PC-3 (cell line): ENCODE measurements around the gene C9orf72. TPM values are rescaled to one million over a fixed set of nuclear protein-coding genes. Genes with fewer than 3 reads are reported as not detected.

Experiments used
- ATAC-seq: fragments of 200-7000 bp; cut with Tn5 transposase; 2 replicates; pipeline ENCODE4 v1.9.1; 2020; ENCODE audit warnings: mild to moderate bottlenecking, moderate library complexity
- BruUV-seq: library from RNA; stranded (reverse); fragments of 400-500 nt; replicated peaks from 2 replicates; lab custom pipeline; 2021; lab: Mats Ljungman, UMichigan
- CTCF ChIA-PET: fragments of 300-600 bp; sonication (Branson Sonifier 250); formaldehyde crosslinking; loops from one replicate; lab custom pipeline; 2022; ENCODE audit warnings: antibody characterized with exemption; lab: Charles Lee
- POLR2A ChIA-PET: fragments of 300-600 bp; sonication (Branson Sonifier 250); formaldehyde crosslinking; loops from one replicate; lab custom pipeline; 2022; ENCODE audit warnings: antibody characterized with exemption; ENCODE audit not compliant: unreplicated experiment; lab: Charles Lee
- DNase-seq: peaks from one replicate; pipeline ENCODE4 v3.0.0-alpha.2; 2015
- H2AFZ ChIP-seq: fragments of 300-600 bp; sonication (generic); 2 replicates; pipeline ENCODE4 v1.6.0; 2016; ENCODE audit warnings: antibody characterized with exemption, low read length
- H3F3A ChIP-seq: fragments of 300-600 bp; sonication (generic); one replicate; pipeline ENCODE4 v1.6.0; 2017; ENCODE audit warnings: antibody characterized with exemption, low read length, control low read depth, mild to moderate bottlenecking; ENCODE audit not compliant: unreplicated experiment
- H3K27ac ChIP-seq: fragments of 300-600 bp; sonication (generic); 2 replicates; pipeline ENCODE4 v1.5.1; 2016; ENCODE audit warnings: mild to moderate bottlenecking, low read length
- H3K27me3 ChIP-seq: fragments of 300-600 bp; sonication (generic); 2 replicates; pipeline ENCODE4 v1.6.1; 2016; ENCODE audit warnings: low read length, mixed read lengths
- H3K36me3 ChIP-seq: fragments of 300-600 bp; sonication (generic); 2 replicates; pipeline ENCODE4 v1.6.1; 2016; ENCODE audit warnings: low read depth, mixed run types, low read length, mixed read lengths
- H3K4me1 ChIP-seq: fragments of 300-600 bp; sonication (generic); 2 replicates; pipeline ENCODE4 v1.5.1; 2016; ENCODE audit warnings: low read length; ENCODE audit not compliant: insufficient read depth
- H3K4me2 ChIP-seq: fragments of 300-600 bp; sonication (generic); 2 replicates; pipeline ENCODE4 v1.6.0; 2016; ENCODE audit warnings: low read length
- H3K4me3 ChIP-seq: fragments of 300-600 bp; sonication (generic); 2 replicates; pipeline ENCODE4 v1.5.1; 2016; ENCODE audit warnings: mild to moderate bottlenecking, low read length, mixed read lengths
- H3K79me2 ChIP-seq: fragments of 300-600 bp; sonication (generic); 2 replicates; pipeline ENCODE4 v1.6.1; 2017; ENCODE audit warnings: low read length, mixed read lengths
- H3K9ac ChIP-seq: fragments of 300-600 bp; sonication (generic); 2 replicates; pipeline ENCODE4 v1.6.0; 2016; ENCODE audit warnings: mild to moderate bottlenecking, low read length
- H3K9me2 ChIP-seq: fragments of 300-600 bp; sonication (generic); replicated peaks from 2 replicates; pipeline ENCODE4 v1.6.1; 2016; ENCODE audit warnings: mixed run types, low read length, mixed read lengths
- H3K9me3 ChIP-seq: fragments of 300-600 bp; sonication (generic); 2 replicates; pipeline ENCODE4 v1.6.1; 2016; ENCODE audit warnings: low read length, mixed read lengths
- H4K20me1 ChIP-seq: fragments of 300-600 bp; sonication (generic); 2 replicates; pipeline ENCODE4 v1.6.1; 2016; ENCODE audit warnings: low read length, mixed read lengths
- CTCF ChIP-seq: fragments of 300-600 bp; sonication (generic); conservative IDR thresholded peaks from 2 replicates; pipeline ENCODE4 v1.5.1; 2017; ENCODE audit warnings: antibody characterized with exemption, low read depth, mild to moderate bottlenecking, low read length
- EZH2 ChIP-seq: fragments of 300-600 bp; sonication (generic); IDR thresholded peaks from one replicate; pipeline ENCODE4 v1.6.1; 2017; ENCODE audit warnings: antibody characterized with exemption, mild to moderate bottlenecking, low read length; ENCODE audit not compliant: unreplicated experiment
- EZH2phosphoT487 ChIP-seq: fragments of 300-600 bp; sonication (generic); IDR thresholded peaks from 2 replicates; pipeline ENCODE4 v1.6.1; 2018; ENCODE audit warnings: mild to moderate bottlenecking, antibody characterized with exemption, low read length, borderline replicate concordance
- intact Hi-C: fragments of 100-400 bp; cut with micrococcal nuclease; formaldehyde crosslinking; loops from 2 replicates; pipeline ENCODE4 v1.9.0; 2023
- total RNA-seq: library from RNA; depleted of rRNA; stranded (reverse); fragments of >200 nt; gene quantifications from 2 replicates; pipeline ENCODE4 v1.2.3, GENCODE V29; 2014

The C9orf72 gene
- total RNA-seq, 1 experiment from 2014 or later: 10.4 TPM

DNA sequence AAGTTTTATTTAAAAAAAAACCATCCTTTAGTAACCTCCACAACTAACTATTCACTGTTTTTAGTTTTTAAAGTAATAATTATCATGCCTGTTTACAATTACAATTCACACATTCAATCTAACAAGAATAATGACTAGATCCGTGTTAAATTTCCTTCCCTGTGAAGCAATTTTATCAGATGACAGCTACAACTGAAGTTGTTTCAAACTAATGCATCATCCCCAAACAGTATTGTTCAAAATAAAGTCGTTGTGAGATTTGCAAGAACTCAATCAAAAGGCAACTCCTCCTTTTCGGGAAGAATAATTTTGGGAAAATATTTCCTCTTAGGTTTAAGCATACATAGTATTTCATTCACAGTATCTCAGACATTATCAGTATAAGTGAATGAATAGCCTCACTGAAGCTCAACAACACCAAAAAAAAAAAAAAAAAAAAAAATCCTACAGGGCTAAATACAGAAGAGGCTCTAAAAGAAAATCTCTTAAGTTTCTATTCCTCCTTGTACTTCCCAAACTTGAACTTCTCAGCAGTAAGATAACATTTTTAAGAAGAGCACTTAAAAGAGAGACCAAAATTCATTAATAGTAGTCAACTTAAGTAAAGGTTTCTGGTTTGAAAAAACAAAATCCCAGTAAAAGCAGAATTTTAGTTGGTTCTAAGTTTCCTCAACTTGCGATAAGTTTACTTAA is 9.4 kb downstream of the C9orf72 start:
- H3K79me2 ChIP-seq: peaks cover 24% of the 10 kb centered on the region
- H3K9me2 ChIP-seq: no peaks in the 10 kb centered on the region
- H3K4me2 ChIP-seq: no peak overlapping the region
- H3K36me3 ChIP-seq: peaks cover 18% of the 10 kb centered on the region; the same call in 1 of the 2 replicates
- H2AFZ ChIP-seq: no peak overlapping the region
- H4K20me1 ChIP-seq: no peaks in the 10 kb centered on the region
- DNase-seq (no peak), ATAC-seq (no peak)
- H3K9ac ChIP-seq: no peak overlapping the region
- intact Hi-C loops: no loop called here
- ChIA-PET POLR2A (no interaction called here), CTCF (no interaction called here)
- H3K9me3 ChIP-seq: no peaks in the 10 kb centered on the region
- H3F3A ChIP-seq: no peaks in the 10 kb centered on the region
- no peak for TF ChIP-seq CTCF
- TF ChIP-seq EZH2: no peak
- no peak for TF ChIP-seq EZH2phosphoT487
- H3K27me3 ChIP-seq: no peaks in the 10 kb centered on the region
- H3K4me3 ChIP-seq: no peak overlapping the region
- peaks cover 11% of the 10 kb centered on the region for H3K4me1 ChIP-seq
- no TSS peak for BruUV-seq
- H3K27ac ChIP-seq: no peak overlapping the region

DNA sequence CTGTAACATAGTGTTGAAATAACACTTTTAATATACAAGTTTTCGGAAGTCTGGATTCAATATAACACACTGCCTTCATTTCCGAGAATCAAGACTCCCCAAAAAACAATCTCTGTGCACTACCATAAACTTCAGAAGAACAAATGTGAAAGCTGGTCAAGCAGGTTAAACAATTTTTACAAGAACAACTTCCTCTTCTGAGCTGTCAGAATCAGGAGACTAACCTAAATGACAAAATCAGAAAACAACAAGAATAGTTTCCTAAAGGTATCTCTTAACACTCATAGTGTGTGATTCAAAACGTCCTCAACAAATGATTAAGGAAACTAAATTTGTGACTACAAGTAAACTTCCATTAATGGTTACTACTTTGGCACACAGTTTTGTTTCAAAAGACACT is 11.6 kb downstream of the C9orf72 start:
- Histone ChIP-seq H3K79me2 (peaks cover 3% of the 10 kb centered on the region; the same call in 1 of the 2 replicates), H3K36me3 (peaks cover 16% of the 10 kb centered on the region; the same call in 1 of the 2 replicates), H3K9me3 (no peaks in the 10 kb centered on the region), H3F3A (no peaks in the 10 kb centered on the region), H3K4me3 (no peak overlapping the region), H4K20me1 (no peaks in the 10 kb centered on the region), H3K4me2 (no peak overlapping the region), H3K9ac (no peak overlapping the region), H2AFZ (no peak overlapping the region), H3K27ac (no peak overlapping the region), H3K4me1 (0 out of 2 replicates have a peak, but pooled peaks cover 3% of the 10 kb centered on the region), H3K27me3 (no peaks in the 10 kb centered on the region), H3K9me2 (no peaks in the 10 kb centered on the region)
- ChIA-PET CTCF (no interaction called here), POLR2A (no interaction called here)
- no peak for DNase-seq
- BruUV-seq: no TSS peak
- TF ChIP-seq EZH2phosphoT487 (no peak), EZH2 (no peak), CTCF (no peak)
- ATAC-seq: no peak
- intact Hi-C loops: no loop called here

- no peaks in the 10 kb centered on the region for H3K9me2 ChIP-seq
- DNase-seq: no peak
- H3K79me2 ChIP-seq: no peaks in the 10 kb centered on the region
- no peak for ATAC-seq
- H3F3A ChIP-seq: no peaks in the 10 kb centered on the region
- no TSS peak for BruUV-seq
- no peak overlapping the region for H3K9ac ChIP-seq
- intact Hi-C loops: no loop called here
- H3K36me3 ChIP-seq: peaks cover 10% of the 10 kb centered on the region; the same call in 1 of the 2 replicates
- ChIA-PET CTCF (no interaction called here), POLR2A (no interaction called here)
- H3K4me3 ChIP-seq: no peak overlapping the region
- H3K27me3 ChIP-seq: no peaks in the 10 kb centered on the region
- H3K27ac ChIP-seq: no peak overlapping the region
- TF ChIP-seq EZH2: no peak
- TF ChIP-seq CTCF: no peak
- TF ChIP-seq EZH2phosphoT487: no peak
- H3K4me1 ChIP-seq: no peaks in the 10 kb centered on the region
- H3K4me2 ChIP-seq: no peak overlapping the region
- no peaks in the 10 kb centered on the region for H4K20me1 ChIP-seq
- no peak overlapping the region for H2AFZ ChIP-seq
- H3K9me3 ChIP-seq: no peaks in the 10 kb centered on the region
These were observed 12.8 kb downstream of the C9orf72 start for GRCh38 chr9:27560457-27560856.
